Keratinocyte (primary cell): ENCODE data around the gene RNF225. TPM values are rescaled to one million over a fixed set of nuclear protein-coding genes. Genes with fewer than 3 reads are reported as not detected.

Experiments
- DNase-seq: peaks from one replicate; pipeline ENCODE4 v3.0.0-alpha.2; 2011; ENCODE audit warnings: low read depth, missing footprints, low spot score
- FAIRE-seq: peaks from 2 replicates; lab custom pipeline; 2011; peaks lifted over from hg19 to GRCh38; lab: Jason Lieb, UNC
- H2AFZ ChIP-seq: 2 replicates; pipeline ENCODE4 v1.6.0; 2012; ENCODE audit warnings: low read length, control low read depth, inconsistent platforms; ENCODE audit not compliant: control insufficient read depth
- H3K27ac ChIP-seq: 2 replicates; pipeline ENCODE4 v1.5.1; 2011; ENCODE audit warnings: low read length; ENCODE audit not compliant: control insufficient read depth, insufficient read depth
- H3K27me3 ChIP-seq: 3 replicates; pipeline ENCODE4 v1.6.0; 2011; ENCODE audit warnings: low read length; ENCODE audit not compliant: control insufficient read depth, insufficient read depth; ENCODE audit errors: extremely low read depth
- H3K36me3 ChIP-seq, 2 experiments: 2 replicates in 1 of 2; 3 replicates in 1 of 2; pipeline ENCODE4 v1.5.1; 2011; ENCODE audit warnings: low read length in 2 of 2, mild to moderate bottlenecking in 1 of 2; ENCODE audit not compliant: control insufficient read depth in 2 of 2, insufficient read depth in 2 of 2; ENCODE audit errors: extremely low read depth in 1 of 2
- H3K4me1 ChIP-seq: 3 replicates; pipeline ENCODE4 v1.5.1; 2011; ENCODE audit warnings: low read length; ENCODE audit not compliant: control insufficient read depth, insufficient read depth; ENCODE audit errors: extremely low read depth
- H3K4me2 ChIP-seq: 3 replicates; pipeline ENCODE4 v1.6.0; 2011; ENCODE audit warnings: low read depth, low read length; ENCODE audit not compliant: control insufficient read depth, insufficient read depth; ENCODE audit errors: extremely low read depth
- H3K4me3 ChIP-seq, 3 experiments: fragments of 200-600 bp in 1 of 3; sonication (generic) in 1 of 3; 2 replicates in 2 of 3; 3 replicates in 1 of 3; pipeline ENCODE4 v1.5.1; 2011 to 2016; ENCODE audit warnings: low read length in 3 of 3, mild to moderate bottlenecking in 3 of 3, control low read depth in 2 of 3, inconsistent platforms in 1 of 3, low read depth in 1 of 3, mixed read lengths in 1 of 3, mixed run types in 1 of 3, moderate library complexity in 1 of 3; ENCODE audit not compliant: control insufficient read depth in 2 of 3, insufficient read depth in 2 of 3; ENCODE audit errors: extremely low read depth in 1 of 3
- H3K79me2 ChIP-seq: 2 replicates; pipeline ENCODE4 v1.6.0; 2012; ENCODE audit warnings: low read length; ENCODE audit not compliant: control insufficient read depth, insufficient read depth
- H3K9ac ChIP-seq: 3 replicates; pipeline ENCODE4 v1.6.0; 2011; ENCODE audit warnings: low read length; ENCODE audit not compliant: control insufficient read depth, insufficient read depth; ENCODE audit errors: extremely low read depth
- H3K9me1 ChIP-seq: 3 replicates; pipeline ENCODE4 v1.6.0; 2011; ENCODE audit warnings: low read length; ENCODE audit not compliant: control insufficient read depth, insufficient read depth; ENCODE audit errors: extremely low read depth
- H3K9me3 ChIP-seq: 2 replicates; pipeline ENCODE4 v1.5.1; 2012; ENCODE audit warnings: low read depth, low read length; ENCODE audit not compliant: control insufficient read depth
- H4K20me1 ChIP-seq: 3 replicates; pipeline ENCODE4 v1.6.0; 2011; ENCODE audit warnings: low read length; ENCODE audit not compliant: control insufficient read depth, insufficient read depth; ENCODE audit errors: extremely low read depth
- CTCF ChIP-seq, 3 experiments: IDR thresholded peaks in 1 of 3; conservative IDR thresholded peaks in 1 of 3; optimal IDR thresholded peaks in 1 of 3; 2 replicates in 2 of 3; 3 replicates in 1 of 3; pipeline versions ENCODE3 to v1.5.1; 2011; ENCODE audit warnings: low read length in 3 of 3, mild to moderate bottlenecking in 3 of 3, moderate library complexity in 2 of 3, control low read depth in 1 of 3, inconsistent platforms in 1 of 3; ENCODE audit not compliant: insufficient read depth in 2 of 3; ENCODE audit errors: extremely low read depth in 1 of 3
- EZH2 ChIP-seq: IDR thresholded peaks from one replicate; pipeline ENCODE4 v1.6.1; 2012; ENCODE audit warnings: inconsistent platforms, mild to moderate bottlenecking, low read length, moderate library complexity
- dilution Hi-C: fragments of 300-500 bp; cut with MboI; formaldehyde crosslinking; loops from one replicate; pipeline ENCODE4 v1.7.0; 2020; ENCODE audit warnings: low sequenced_read_pairs; ENCODE audit not compliant: extremely low pct_ligation_motif_present
- polyA plus RNA-seq, 5 experiments: library from polyadenylated mRNA; depleted of rRNA in 3 of 5; stranded (reverse) in 3 of 5; stranded (forward) in 1 of 5; unstranded in 1 of 5; fragments of >200 nt; gene quantifications; 1 replicate in 1 of 5; 2 replicates in 3 of 5; 3 replicates in 1 of 5; pipeline versions ENCODE4 v1.2.1 to v1.2.3, GENCODE V29; 2011 to 2012; ENCODE audit warnings: missing spikeins in 2 of 5, low read depth in 1 of 5, low replicate concordance in 1 of 5

RNF225 gene
- polyA plus RNA-seq, 1 donor (not counting 4 experiments of a cell fraction or from before 2014, with no cell fraction given) = not detected

- Histone ChIP-seq H3K4me2 (peak overlapping the region; percentile 95), H3K4me3 (peak overlapping the region; percentile 77 to 91 (median 89)), H3K4me1 (peaks cover 29% of the 10 kb centered on the region), H3K9me3 (no peaks in the 10 kb centered on the region), H3K36me3 (peaks cover 9 to 26% of the 10 kb centered on the region in 2 experiments), H4K20me1 (peaks cover 19% of the 10 kb centered on the region), H3K27me3 (no peaks in the 10 kb centered on the region), H3K9me1 (no peaks in the 10 kb centered on the region), H3K27ac (peak overlapping the region; percentile 98), H3K79me2 (peaks cover 56% of the 10 kb centered on the region), H3K9ac (peak overlapping the region; percentile 99), H2AFZ (no peak overlapping the region)
- dilution Hi-C loops = no loop called here
- DNase-seq = no peak
- TF ChIP-seq CTCF (optimal IDR thresholded peaks at IDR 0.05 in 1 of 3, IDR thresholded peaks at IDR 0.05 in 1 of 3, conservative IDR thresholded peaks at IDR 0.05 in 1 of 3; ENCODE audit: extremely low read depth in 1 of 3, insufficient read depth in 2 of 3, low read length in 3 of 3) (no peak), EZH2 (no peak)
- no peak for FAIRE-seq
Observed at GRCh38 chr19:58387338-58388174, 7.9 kb upstream of the RNF225 start.

- Histone ChIP-seq H3K9ac (peak overlapping the region; percentile 99), H3K79me2 (peaks cover 62% of the 10 kb centered on the region)
- FAIRE-seq = no peak
Observed at GRCh38 chr19:58388175-58388526, 7.3 kb upstream of the RNF225 start.

More at GRCh38 chr19:58388175-58388526, 7.3 kb upstream of the RNF225 start:
- peak overlapping the region; percentile 77 to 91 (median 89) for H3K4me3 ChIP-seq
- peak overlapping the region; percentile 98 for H3K27ac ChIP-seq
- no peak overlapping the region for H2AFZ ChIP-seq
- H3K4me1 ChIP-seq = peaks cover 34% of the 10 kb centered on the region
- H3K27me3 ChIP-seq = no peaks in the 10 kb centered on the region
- dilution Hi-C loops = no loop called here
- H3K9me1 ChIP-seq = no peaks in the 10 kb centered on the region
- TF ChIP-seq EZH2 (no peak), CTCF (optimal IDR thresholded peaks at IDR 0.05 in 1 of 3, IDR thresholded peaks at IDR 0.05 in 1 of 3, conservative IDR thresholded peaks at IDR 0.05 in 1 of 3; ENCODE audit: extremely low read depth in 1 of 3, insufficient read depth in 2 of 3, low read length in 3 of 3) (no peak)
- H3K4me2 ChIP-seq = peak overlapping the region; percentile 95
- no peak for DNase-seq
- peaks cover 24% of the 10 kb centered on the region for H4K20me1 ChIP-seq
- no peaks in the 10 kb centered on the region for H3K9me3 ChIP-seq
- peaks cover 13 to 32% of the 10 kb centered on the region in 2 experiments for H3K36me3 ChIP-seq
